Adrenal gland (tissue), 12 donors: ENCODE results near the gene PFKFB2. TPM values are rescaled to one million over a fixed set of nuclear protein-coding genes. Genes with fewer than 3 reads are reported as not detected.

Experiments
- DNase-seq, 7 donors: peaks; one replicate each; pipeline ENCODE4 v3.0.0-alpha.2; 2019 to 2020
- H3K27ac ChIP-seq, 5 donors: fragments of 200-600 bp; sonication (generic) in 4 of 5; 1 replicate in 3 of 5; 2 replicates in 2 of 5; pipeline versions ENCODE4 v1.5.1 to v1.8.0; 2016 to 2020; ENCODE audit warnings: mild to moderate bottlenecking in 1 of 5
- H3K27me3 ChIP-seq: fragments of 200-600 bp; 2 replicates; pipeline ENCODE4 v1.8.0; 2021
- H3K36me3 ChIP-seq, 2 donors: fragments of 200-600 bp; replicated peaks in 1 of 2; 1 replicate in 1 of 2; 2 replicates in 1 of 2; pipeline versions ENCODE4 v1.5.1 to v1.8.0; 2018 to 2022
- H3K4me1 ChIP-seq, 2 donors: fragments of 200-600 bp; replicated peaks in 1 of 2; 1 replicate in 1 of 2; 2 replicates in 1 of 2; pipeline versions ENCODE4 v1.5.1 to v1.8.0; 2018 to 2021
- H3K4me3 ChIP-seq, 4 donors: fragments of 200-600 bp; sonication (generic) in 3 of 4; one replicate each; pipeline ENCODE4 v1.5.1; 2016 to 2018
- H3K9me3 ChIP-seq, 3 donors: fragments of 200-600 bp; sonication (generic) in 1 of 3; replicated peaks in 1 of 3; 1 replicate in 2 of 3; 2 replicates in 1 of 3; pipeline versions ENCODE4 v1.5.1 to v1.8.0; 2016 to 2021
- CTCF ChIP-seq, 6 experiments: fragments of 450-650 bp in 4 of 6; fragments of 200-600 bp in 2 of 6; sonication (generic) in 1 of 6; IDR thresholded peaks; 1 replicate in 5 of 6; 2 replicates in 1 of 6; pipeline versions ENCODE4 v1.5.1 to v1.8.0; 2016 to 2021; ENCODE audit warnings: antibody characterized with exemption in 6 of 6, mild to moderate bottlenecking in 2 of 6, moderate library complexity in 1 of 6
- POLR2A ChIP-seq, 2 donors: fragments of 450-650 bp; IDR thresholded peaks; one replicate each; pipeline ENCODE4 v1.6.1; 2017; ENCODE audit warnings: antibody characterized with exemption in 2 of 2, mild to moderate bottlenecking in 2 of 2, moderate library complexity in 1 of 2
- WGBS, 4 donors: extraction: QIAGEN DNeasy Blood & Tissue Kit in 2 of 4; methylation state at CpG; one replicate each; pipeline versions ENCODE4 v1.1.5 to v1.1.7; 2013 to 2017; 5-methylcytosine and 5-hydroxymethylcytosine counted together
- intact Hi-C, 2 donors: fragments of 100-400 bp; cut with DNase I; formaldehyde crosslinking; loops; one replicate each; pipeline versions ENCODE4 v1.14.1 to v1.15.0; 2022 to 2023
- polyA plus RNA-seq, 3 donors: library from polyadenylated mRNA; stranded (reverse); fragments of 200-250 nt in 2 of 3; fragments of 350-450 nt in 1 of 3; fragmentation: Illumina TruSeq in 1 of 3; extraction: RNeasy Lipid Tissue Mini Kit (QIAGEN cat#74804) in 1 of 3; gene quantifications; one replicate each; pipeline ENCODE4 v1.2.3, GENCODE V29; 2013 to 2014
- total RNA-seq, 9 donors: library from RNA; depleted of rRNA in 4 of 9; stranded (reverse); fragments of >200 nt in 4 of 9; fragments of 120-200 nt in 1 of 9; fragmentation: NEBNext Ultra II Directional in 1 of 9; extraction: Animal tissue kit (Norgen Biotek cat#: 25700) in 1 of 9; gene quantifications; one replicate each; pipeline versions ENCODE4 v1.1.0 to v1.2.4, GENCODE V29; 2013 to 2023
- donor health status: healthy with polysubstance abuse.
- donor health status: Bipolar disorder and iron deficiency.
- donor health status: DM: yes; HTN: yes; CAD: no.
- donor health status: DM: no; HTN: no; CAD: no.
- donor health status: DM: no; HTN: no; CAD: no.
- donor health status: DM: yes; HTN: yes; CAD: no.

PFKFB2 gene
- total and polyA plus RNA-seq, 12 donors = 3.9 to 25.8 (median 13.5) TPM

- H3K4me1 ChIP-seq = peaks cover 6 to 7% of the 10 kb centered on the region in 2 donors
- DNase-seq = no peak
- H3K36me3 ChIP-seq = no peaks in the 10 kb centered on the region
- H3K27me3 ChIP-seq = no peaks in the 10 kb centered on the region
- intact Hi-C loops = no loop called here
- TF ChIP-seq CTCF (IDR thresholded peaks at IDR 0.05) (no peak), POLR2A (IDR thresholded peaks at IDR 0.05) (no peak)
- no peak overlapping the region for H3K4me3 ChIP-seq
- 48 to 64% (median 61%) methylated on average over 2 of the region's 2 CpGs for WGBS, 4 donors
- H3K27ac ChIP-seq = peak overlapping the region in 1 of 5 donors; percentile 7
- H3K9me3 ChIP-seq = no peaks in the 10 kb centered on the region
Observed at GRCh38 chr1:207033302-207033701, 19.8 kb upstream of the PFKFB2 start.

GRCh38 chr1:207034208-207034607 is 18.9 kb upstream of the PFKFB2 start:
- H3K4me1 ChIP-seq = peaks cover 7 to 8% of the 10 kb centered on the region in 2 donors
- no peaks in the 10 kb centered on the region for H3K9me3 ChIP-seq
- no peaks in the 10 kb centered on the region for H3K36me3 ChIP-seq
- TF ChIP-seq CTCF (IDR thresholded peaks at IDR 0.05) = no peak
- no peak for TF ChIP-seq POLR2A (IDR thresholded peaks at IDR 0.05)
- H3K27me3 ChIP-seq = no peaks in the 10 kb centered on the region
- WGBS, 4 donors = 50 to 80% (median 71%) methylated on average over 1 of the region's 1 CpG
- peak overlapping the region in 2 of 5 donors; percentile 18 to 48 for H3K27ac ChIP-seq
- no peak for DNase-seq
- intact Hi-C loops = no loop called here
- H3K4me3 ChIP-seq = no peak overlapping the region

GRCh38 chr1:207034998-207035397 is 18.1 kb upstream of the PFKFB2 start:
- intact Hi-C loops = no loop called here
- H3K9me3 ChIP-seq = no peaks in the 10 kb centered on the region
- H3K27me3 ChIP-seq = no peaks in the 10 kb centered on the region
- no peaks in the 10 kb centered on the region for H3K36me3 ChIP-seq
- no peak for TF ChIP-seq POLR2A (IDR thresholded peaks at IDR 0.05)
- no peak for TF ChIP-seq CTCF (IDR thresholded peaks at IDR 0.05)
- no peak overlapping the region for H3K4me3 ChIP-seq
- peaks cover 11 to 16% of the 10 kb centered on the region in 2 donors for H3K4me1 ChIP-seq
- no peak for DNase-seq
- H3K27ac ChIP-seq = no peak overlapping the region

- Histone ChIP-seq H3K36me3 (no peaks in the 10 kb centered on the region), H3K27ac (no peak overlapping the region), H3K4me3 (no peak overlapping the region), H3K9me3 (no peaks in the 10 kb centered on the region), H3K27me3 (no peaks in the 10 kb centered on the region), H3K4me1 (peaks cover 13 to 20% of the 10 kb centered on the region in 2 donors)
- 81 to 95% (median 91%) methylated on average over 4 of the region's 4 CpGs for whole genome bisulfite sequencing, 4 donors
- TF ChIP-seq POLR2A (IDR thresholded peaks at IDR 0.05) = no peak
- TF ChIP-seq CTCF (IDR thresholded peaks at IDR 0.05) = no peak
- intact Hi-C loops = no loop called here
- no peak for DNase-seq
Observed at GRCh38 chr1:207035877-207036551, 17.1 kb upstream of the PFKFB2 start.
